HG03135 (cell line): ENCODE data around the gene KRTAP5-5.
"Not testable (repeated sequence)": the region's sequence is repeated elsewhere in the genome, so short reads cannot be mapped to it uniquely, and the experiment has no call there.

Source experiments
- ATAC-seq: cut with Tn5 transposase; IDR thresholded peaks from one replicate; pipeline ENCODE4 v1.9.1; 2021; ENCODE audit warnings: mild to moderate bottlenecking, moderate library complexity; ENCODE audit not compliant: unreplicated experiment

The KRTAP5-5 gene

GRCh38 chr11:1654388-1655167 is 25.0 kb downstream of the KRTAP5-5 start:
- ATAC-seq: no peak

- ATAC-seq: no peak
Observed at GRCh38 chr11:1655168-1656060, 25.8 kb downstream of the KRTAP5-5 start.

GRCh38 chr11:1656061-1656441 is 26.5 kb downstream of the KRTAP5-5 start:
- no peak for ATAC-seq

GRCh38 chr11:1656670-1657069 is 27.1 kb downstream of the KRTAP5-5 start:
- no peak for ATAC-seq

GRCh38 chr11:1659506-1659905 is 29.9 kb downstream of the KRTAP5-5 start:
- no peak for ATAC-seq

GRCh38 chr11:1660111-1660867 is 30.7 kb downstream of the KRTAP5-5 start:
- no peak for ATAC-seq

- not testable (repeated sequence) for ATAC-seq
Observed at GRCh38 chr11:1661454-1662269, 32.1 kb downstream of the KRTAP5-5 start.

- not testable (repeated sequence) for ATAC-seq
Observed at GRCh38 chr11:1662699-1663283, 33.2 kb downstream of the KRTAP5-5 start.

GRCh38 chr11:1665313-1665712 is 35.7 kb downstream of the KRTAP5-5 start:
- ATAC-seq: no peak

- no peak for ATAC-seq
Observed at GRCh38 chr11:1667121-1667850, 37.7 kb downstream of the KRTAP5-5 start.

GRCh38 chr11:1667906-1668305 is 38.3 kb downstream of the KRTAP5-5 start:
- ATAC-seq: no peak

GRCh38 chr11:1668911-1669473 is 39.4 kb downstream of the KRTAP5-5 start:
- ATAC-seq: no peak

- no peak for ATAC-seq
Observed at GRCh38 chr11:1669546-1670218, 40.1 kb downstream of the KRTAP5-5 start.

GRCh38 chr11:1670457-1670856 is 40.9 kb downstream of the KRTAP5-5 start:
- not testable (repeated sequence) for ATAC-seq

- no peak for ATAC-seq
Observed at GRCh38 chr11:1670905-1671371, 41.4 kb downstream of the KRTAP5-5 start.

GRCh38 chr11:1671658-1672057 is 42.1 kb downstream of the KRTAP5-5 start:
- ATAC-seq: no peak

GRCh38 chr11:1672613-1673350 is 43.2 kb downstream of the KRTAP5-5 start:
- ATAC-seq: no peak
